Measurements from ENCODE around the gene BID.
A peak's percentile ranks its signal among the peaks of the same experiment; 100 is the strongest.
"Not testable (repeated sequence)": the region's sequence is repeated elsewhere in the genome, so short reads cannot be mapped to it uniquely, and the experiment has no call there.

The BID gene

GRCh38 chr22:17767233-17768065 is 6.8 kb downstream of the BID start:
- no peak for DNase-seq

GRCh38 chr22:17764852-17765251 is 9.4 kb downstream of the BID start:
- DNase-seq, result not testable (repeated sequence)

DNA sequence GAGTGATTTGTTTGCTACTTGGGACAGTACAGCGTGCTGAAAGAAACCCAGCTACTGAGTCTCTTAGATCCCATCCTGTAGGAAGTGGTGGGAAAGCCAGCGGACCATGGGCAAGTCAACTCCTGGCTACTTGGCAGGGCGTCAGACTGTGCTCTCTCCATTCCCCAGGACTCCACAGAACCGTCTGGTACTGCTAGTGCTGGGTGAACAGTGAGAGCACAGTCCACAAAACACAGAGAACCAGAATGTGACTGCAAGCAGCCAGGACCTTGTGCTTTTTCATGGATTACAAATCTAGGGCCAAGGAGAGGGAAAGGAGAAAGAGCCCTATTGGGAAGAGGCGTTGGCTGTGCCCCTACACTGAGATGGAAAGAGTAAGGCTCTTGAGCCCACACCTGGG is 10.2 kb downstream of the BID start:
- no peak for DNase-seq

DNA sequence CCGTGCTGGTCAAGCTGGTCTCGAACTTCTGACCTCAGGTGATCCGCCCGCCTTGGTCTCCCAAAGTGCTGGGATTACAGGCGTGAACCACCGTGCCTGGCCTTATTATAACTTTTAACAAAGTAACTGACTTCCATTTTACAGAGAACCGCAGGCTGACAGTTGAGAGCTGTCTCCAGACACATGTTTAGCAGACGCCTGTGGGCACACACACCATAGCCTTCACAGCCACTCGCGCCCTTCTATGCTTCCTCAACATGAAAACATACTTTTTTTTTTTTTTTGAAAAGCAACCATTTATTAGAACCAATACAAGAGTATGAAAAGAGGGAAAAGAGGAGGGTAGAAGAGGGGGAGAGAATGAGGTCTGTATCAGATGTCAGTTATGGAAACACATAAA is 10.8 kb downstream of the BID start:
- DNase-seq, result not testable (repeated sequence)

DNA sequence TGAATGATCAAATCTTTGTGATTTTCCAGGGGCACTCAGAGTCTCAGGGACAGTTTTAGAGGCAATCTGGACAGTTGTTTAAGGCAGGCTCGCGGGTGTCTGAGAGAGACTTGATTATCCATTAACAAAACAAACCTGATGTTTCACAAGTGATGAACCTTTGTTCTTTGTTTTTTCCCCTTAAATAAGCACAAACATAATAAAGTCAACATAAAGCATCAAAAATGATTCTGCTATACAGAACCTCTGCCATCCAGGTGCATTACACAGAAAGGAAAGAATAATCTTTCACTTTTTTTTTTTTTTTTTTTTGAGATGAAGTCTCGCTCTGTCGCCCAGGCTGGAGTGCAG is 13.2 kb downstream of the BID start:
- no peak for DNase-seq

GRCh38 chr22:17754233-17754925 is 19.9 kb downstream of the BID start:
- DNase-seq, result peak; percentile 23

DNA sequence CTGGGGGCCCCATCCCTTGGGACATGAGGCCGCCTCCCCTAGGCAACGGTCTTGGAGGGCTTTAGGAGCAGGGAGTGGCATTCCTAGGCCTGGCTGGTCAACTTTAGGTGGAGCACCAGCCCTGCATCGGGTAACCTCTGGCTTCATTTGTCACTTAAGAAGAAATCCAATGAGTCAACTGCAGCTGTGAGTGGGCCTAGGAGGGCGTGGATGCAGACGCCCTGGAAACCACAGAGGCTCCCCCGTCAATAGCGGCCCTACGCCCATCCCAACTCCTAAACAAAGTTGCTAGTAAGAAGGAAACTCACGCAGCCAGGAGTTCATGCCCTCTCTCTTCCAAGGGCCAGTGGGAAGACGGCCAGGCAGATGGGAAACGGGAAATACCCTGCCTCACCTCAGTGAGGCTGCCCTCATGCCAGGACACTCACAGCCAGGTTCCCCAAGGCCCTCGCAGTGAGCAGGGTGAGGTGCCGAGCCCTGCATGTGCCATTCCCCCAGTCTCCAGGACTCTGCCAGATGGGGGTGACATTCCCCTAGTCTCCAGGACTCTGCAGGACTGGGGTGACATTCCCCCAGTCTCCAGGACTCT is 20.8 kb downstream of the BID start:
- DNase-seq, result no peak

DNA sequence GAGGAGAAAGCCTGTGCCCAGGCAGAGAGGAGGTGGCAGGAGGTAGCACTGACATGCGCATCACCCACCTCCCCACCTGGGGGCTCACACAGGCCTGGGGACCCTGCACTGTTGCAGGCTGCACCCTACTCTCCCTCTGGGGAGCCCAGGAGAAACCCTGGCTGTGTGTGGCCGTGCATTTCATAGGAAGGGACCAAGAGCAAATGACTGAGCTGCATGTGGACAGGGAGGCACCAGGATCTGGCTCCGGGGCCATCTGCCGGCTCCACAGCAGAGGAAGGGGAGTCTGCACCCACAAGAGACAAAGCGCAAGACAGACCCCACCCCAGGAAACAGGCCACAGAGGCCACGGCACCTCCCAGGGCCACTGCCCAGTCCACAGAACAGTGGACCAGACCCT is 22.7 kb downstream of the BID start:
- no peak for DNase-seq

- no peak for DNase-seq
Observed at GRCh38 chr22:17749605-17750395, 24.5 kb downstream of the BID start.

DNA sequence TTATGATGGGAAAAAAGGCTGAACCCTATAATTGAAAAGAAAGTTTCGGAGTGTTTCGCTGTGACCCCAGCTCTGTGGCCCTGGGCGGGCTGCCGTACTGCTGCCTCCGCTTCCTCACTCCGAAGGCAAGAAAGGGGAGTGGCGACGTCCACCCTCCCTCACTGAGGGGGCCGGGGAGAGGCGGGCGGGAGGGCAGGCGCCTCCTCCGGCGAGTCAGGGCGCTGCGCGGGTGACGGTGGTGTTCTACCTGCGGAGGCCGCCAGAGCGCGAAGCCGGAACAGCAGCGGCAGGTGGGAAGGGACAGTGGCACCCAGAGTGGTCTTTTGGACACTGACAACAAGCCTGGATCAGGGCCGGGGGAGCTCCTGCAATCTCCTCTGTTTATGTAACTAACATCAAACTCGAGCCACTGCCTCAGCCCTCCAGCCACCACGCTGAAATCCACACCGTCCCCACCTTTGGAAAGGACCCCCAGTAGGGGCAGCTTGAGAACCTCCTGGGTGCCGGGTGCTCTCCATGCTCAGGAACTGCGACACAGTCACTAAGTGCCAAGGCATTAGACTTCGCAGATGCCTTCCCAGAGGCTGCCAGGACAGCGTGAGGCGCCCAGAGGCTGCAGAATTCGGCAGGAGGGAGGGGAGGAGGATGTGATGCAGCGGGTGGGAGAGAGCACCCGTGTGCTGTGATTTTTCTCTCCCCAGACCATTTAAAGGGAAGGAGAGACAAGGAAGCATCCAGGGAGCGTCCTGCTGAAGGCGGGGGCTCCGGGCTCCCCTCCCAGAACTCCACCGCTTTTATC is 25.5 kb downstream of the BID start:
- DNase-seq, result no peak

DNA sequence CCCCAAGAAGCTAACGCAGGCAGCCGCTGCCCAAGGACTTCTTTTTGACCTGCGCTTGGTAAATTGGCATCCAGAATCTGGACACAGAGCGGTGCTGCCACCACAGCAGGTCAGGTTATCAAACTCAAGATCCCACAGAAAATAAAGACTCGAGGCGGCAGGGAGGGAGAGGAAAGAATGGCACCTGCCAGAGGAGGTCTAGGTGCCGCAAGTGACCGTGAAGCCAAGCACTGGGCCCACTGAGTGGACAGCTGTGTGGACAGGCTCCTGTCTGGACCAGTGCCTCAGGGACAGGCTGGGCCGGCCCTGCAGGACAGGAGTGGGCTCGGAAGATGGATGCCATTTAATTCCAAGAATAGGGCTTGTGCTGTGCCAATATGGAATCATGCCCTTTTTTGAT is 27.4 kb downstream of the BID start:
- no peak for DNase-seq

GRCh38 chr22:17744430-17744829 is 29.8 kb downstream of the BID start:
- DNase-seq, result no peak

- no peak for DNase-seq
Observed at GRCh38 chr22:17743661-17744411, 30.4 kb downstream of the BID start.

DNA sequence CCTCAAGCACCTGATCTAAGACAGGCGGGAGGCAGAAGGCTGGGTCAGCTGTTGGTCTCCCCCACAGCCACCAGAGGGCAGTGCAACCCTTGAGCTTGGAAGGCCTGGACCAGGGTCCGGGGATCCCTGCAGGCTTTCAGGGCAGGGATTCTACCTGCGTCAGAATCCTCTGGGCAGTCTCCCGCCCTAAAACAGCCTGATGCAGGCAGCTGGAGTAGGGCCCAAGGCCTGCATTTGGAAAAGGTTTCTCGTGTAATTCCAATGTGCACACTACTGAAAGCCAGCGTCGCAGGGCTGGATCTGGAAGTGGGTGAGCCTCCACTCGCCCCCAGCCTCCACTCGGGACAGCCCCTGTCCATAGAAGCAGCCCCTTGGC is 31.8 kb downstream of the BID start:
- DNase-seq, result peak; percentile 60

GRCh38 chr22:17741866-17742526 is 32.3 kb downstream of the BID start:
- DNase-seq, result no peak

- no peak for DNase-seq
Observed at GRCh38 chr22:17739196-17739975, 34.9 kb downstream of the BID start.

- no peak for DNase-seq
Observed at GRCh38 chr22:17738386-17739128, 35.7 kb downstream of the BID start.

- DNase-seq, result peak; percentile 42
Observed at GRCh38 chr22:17734187-17734586, 40.1 kb downstream of the BID start.

DNA sequence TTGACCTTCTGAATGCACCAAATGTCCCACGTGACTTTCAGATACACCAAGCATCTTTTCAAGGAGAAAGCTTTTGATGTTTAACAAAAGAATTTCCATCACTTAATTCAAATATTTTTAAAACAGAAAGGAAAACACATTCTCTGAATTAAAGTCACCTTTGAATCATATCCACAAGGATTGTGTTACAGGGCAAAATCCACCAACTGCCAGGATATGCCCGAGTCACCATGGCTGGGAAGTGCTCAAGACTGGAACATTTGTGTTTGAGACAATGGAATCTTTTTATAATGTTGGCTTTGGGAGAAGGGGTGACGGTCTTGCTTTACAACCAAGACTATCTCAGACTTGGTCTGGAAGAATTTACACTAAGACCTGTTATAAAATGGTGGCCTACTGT is 40.8 kb downstream of the BID start:
- peak; percentile 12 for DNase-seq
